ENCODE results near the gene SYT13.
"Not testable (repeated sequence)": the region's sequence is repeated elsewhere in the genome, so short reads cannot be mapped to it uniquely, and the experiment has no call there.

Gene SYT13

DNA sequence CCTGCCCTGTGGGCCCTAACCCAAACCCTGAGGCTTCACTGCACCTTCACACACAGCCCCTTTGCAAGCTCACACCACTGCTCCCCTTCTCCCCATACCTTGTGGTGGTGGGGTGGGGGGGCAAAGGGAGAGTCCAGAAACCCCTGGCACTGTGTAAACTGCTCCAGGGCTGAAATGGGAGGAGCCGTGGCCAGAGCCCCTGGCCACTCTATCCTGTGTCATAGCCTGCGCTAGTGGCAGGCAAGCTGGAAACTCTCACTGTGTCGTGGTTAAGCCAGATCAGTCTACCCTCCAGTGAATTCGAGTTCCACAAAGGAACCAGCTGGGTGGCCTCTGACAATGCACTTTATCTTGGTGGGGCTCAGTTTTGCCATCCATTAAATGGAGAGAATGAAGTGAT is 8.4 kb upstream of the SYT13 start:
- H3K18ac ChIP-seq (ENCODE audit: low read depth in 1 of 2, low read length in 2 of 2): no peak overlapping the region
- peaks cover 3 to 71% of the 10 kb centered on the region in 2 experiments for H3K27me3 ChIP-seq (ENCODE audit: control insufficient read depth in 1 of 2, insufficient read depth in 1 of 2, low read length in 2 of 2)
- no peak overlapping the region for H2BK120ac ChIP-seq (ENCODE audit: low read depth, low read length)
- no peak overlapping the region for H4K91ac ChIP-seq (ENCODE audit: low read length)
- H3K4ac ChIP-seq (ENCODE audit: low read depth in 1 of 2, low read length in 2 of 2): no peak overlapping the region
- no peak overlapping the region for H2BK5ac ChIP-seq (ENCODE audit: low read depth, low read length, poor library complexity, severe bottlenecking)
- WGBS: 73% methylated on average over 4 of the region's 4 CpGs
- H3K27ac ChIP-seq (ENCODE audit: low read length, poor library complexity, severe bottlenecking): no peak overlapping the region
- H2BK15ac ChIP-seq (ENCODE audit: low read depth, poor library complexity, severe bottlenecking): no peak overlapping the region
- H2AFZ ChIP-seq (ENCODE audit: low read depth, low read length): no peak overlapping the region
- no peaks in the 10 kb centered on the region for H3K4me1 ChIP-seq (ENCODE audit: control insufficient read depth, insufficient read depth, low read depth, low read length)
- no peak overlapping the region for H3K23ac ChIP-seq (ENCODE audit: low read length in 2 of 2)
- no peak overlapping the region for H3K14ac ChIP-seq (ENCODE audit: low read length in 2 of 2)
- H3K79me1 ChIP-seq (replicated peaks; ENCODE audit: low read length, poor library complexity, severe bottlenecking): no peaks in the 10 kb centered on the region
- no peak overlapping the region for H4K8ac ChIP-seq (ENCODE audit: low read length)
- H3K9ac ChIP-seq (ENCODE audit: low read length): no peak overlapping the region
- no peak overlapping the region for H3K4me3 ChIP-seq (ENCODE audit: insufficient read depth in 1 of 2, low read depth in 1 of 2, low read length in 2 of 2)
- no peaks in the 10 kb centered on the region for H3K9me3 ChIP-seq (ENCODE audit: control insufficient read depth, low read length)
- H3K36me3 ChIP-seq (ENCODE audit: control insufficient read depth in 1 of 2, insufficient read depth in 2 of 2, low read depth in 1 of 2, low read length in 2 of 2): no peaks in the 10 kb centered on the region
- DNase-seq: no peak
- H2BK12ac ChIP-seq (ENCODE audit: low read length in 2 of 2): no peak overlapping the region
- H2AK5ac ChIP-seq (ENCODE audit: low read length, severe bottlenecking): no peak overlapping the region
- no peak overlapping the region for H3K4me2 ChIP-seq (ENCODE audit: low read length, poor library complexity, severe bottlenecking)

GRCh38 chr11:45293566-45294192 is 7.5 kb upstream of the SYT13 start:
- 25% methylated on average over 8 of the region's 11 CpGs for WGBS
- not testable (repeated sequence) for H3K9me3 ChIP-seq (ENCODE audit: control insufficient read depth, low read length); H3K36me3 ChIP-seq (ENCODE audit: control insufficient read depth in 1 of 2, insufficient read depth in 2 of 2, low read depth in 1 of 2, low read length in 2 of 2); H3K23ac ChIP-seq (ENCODE audit: low read length in 2 of 2); H3K27ac ChIP-seq (ENCODE audit: low read length, poor library complexity, severe bottlenecking); H4K8ac ChIP-seq (ENCODE audit: low read length); H3K4me1 ChIP-seq (ENCODE audit: control insufficient read depth, insufficient read depth, low read depth, low read length); H3K79me1 ChIP-seq (replicated peaks; ENCODE audit: low read length, poor library complexity, severe bottlenecking); H2BK120ac ChIP-seq (ENCODE audit: low read depth, low read length); H3K4me2 ChIP-seq (ENCODE audit: low read length, poor library complexity, severe bottlenecking); H2AFZ ChIP-seq (ENCODE audit: low read depth, low read length); H2BK5ac ChIP-seq (ENCODE audit: low read depth, low read length, poor library complexity, severe bottlenecking); H3K9ac ChIP-seq (ENCODE audit: low read length); H2BK15ac ChIP-seq (ENCODE audit: low read depth, poor library complexity, severe bottlenecking); H2BK12ac ChIP-seq (ENCODE audit: low read length in 2 of 2); H4K91ac ChIP-seq (ENCODE audit: low read length); H3K14ac ChIP-seq (ENCODE audit: low read length in 2 of 2); H3K4me3 ChIP-seq (ENCODE audit: insufficient read depth in 1 of 2, low read depth in 1 of 2, low read length in 2 of 2); H3K18ac ChIP-seq (ENCODE audit: low read depth in 1 of 2, low read length in 2 of 2); H3K4ac ChIP-seq (ENCODE audit: low read depth in 1 of 2, low read length in 2 of 2); H2AK5ac ChIP-seq (ENCODE audit: low read length, severe bottlenecking)
- H3K27me3 ChIP-seq (ENCODE audit: control insufficient read depth in 1 of 2, insufficient read depth in 1 of 2, low read length in 2 of 2): peaks cover 3 to 67% of the 10 kb centered on the region in 2 experiments
- DNase-seq: peak; percentile 84

DNA sequence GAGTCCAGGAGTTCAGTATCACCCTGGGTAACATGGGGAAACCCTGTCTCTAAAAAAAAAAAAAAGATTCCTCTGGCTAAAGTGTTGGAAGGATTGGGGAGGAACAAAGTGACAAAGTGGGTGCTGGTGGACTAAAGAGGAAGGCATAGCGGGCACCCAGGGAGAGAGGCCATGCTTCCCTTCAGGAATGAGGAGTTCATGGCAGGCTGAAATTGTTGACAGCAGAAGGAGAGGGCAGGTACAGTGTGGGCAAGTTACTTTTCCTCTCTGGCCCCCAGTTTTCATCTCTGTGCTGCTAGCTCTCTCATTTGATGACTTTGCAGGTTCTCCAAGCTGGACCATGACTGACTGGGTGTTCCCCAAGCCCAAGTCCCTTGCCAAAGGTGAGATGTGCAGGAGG is 4.4 kb upstream of the SYT13 start:
- no peak overlapping the region for H3K4ac ChIP-seq (ENCODE audit: low read depth in 1 of 2, low read length in 2 of 2)

DNA sequence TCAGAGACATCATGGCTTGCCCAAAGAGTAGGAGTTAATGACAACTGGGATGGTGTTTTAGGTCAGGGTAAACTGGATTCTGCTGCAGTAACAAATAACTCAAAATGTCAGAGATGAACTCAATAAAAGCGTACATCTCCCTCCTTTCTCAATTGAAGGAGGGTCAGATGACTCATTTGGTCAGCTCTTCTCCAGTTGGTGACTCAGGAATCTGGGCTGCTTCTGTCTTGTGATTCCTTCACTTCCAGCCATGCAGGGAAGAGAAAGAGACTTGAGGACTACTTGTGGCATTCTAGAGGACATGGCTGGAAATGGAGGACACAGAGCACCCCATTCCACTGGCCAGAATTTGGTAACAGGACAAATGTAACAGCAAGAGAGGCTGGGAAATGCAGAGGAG is 3.2 kb upstream of the SYT13 start:
- H2BK12ac ChIP-seq (ENCODE audit: low read length in 2 of 2): no peak overlapping the region
- H3K4me2 ChIP-seq (ENCODE audit: low read length, poor library complexity, severe bottlenecking): no peak overlapping the region
- no peak overlapping the region for H4K91ac ChIP-seq (ENCODE audit: low read length)
- H2AK5ac ChIP-seq (ENCODE audit: low read length, severe bottlenecking): no peak overlapping the region
- no peak overlapping the region for H3K27ac ChIP-seq (ENCODE audit: low read length, poor library complexity, severe bottlenecking)
- WGBS: 0% methylated on average over 1 of the region's 1 CpG
- no peak overlapping the region for H4K8ac ChIP-seq (ENCODE audit: low read length)
- peak; percentile 73 for DNase-seq
- no peak overlapping the region for H3K14ac ChIP-seq (ENCODE audit: low read length in 2 of 2)
- H2BK5ac ChIP-seq (ENCODE audit: low read depth, low read length, poor library complexity, severe bottlenecking): no peak overlapping the region
- no peak overlapping the region for H3K18ac ChIP-seq (ENCODE audit: low read depth in 1 of 2, low read length in 2 of 2)
- H3K9me3 ChIP-seq (ENCODE audit: control insufficient read depth, low read length): peaks cover 14% of the 10 kb centered on the region
- no peak overlapping the region for H2AFZ ChIP-seq (ENCODE audit: low read depth, low read length)
- H3K23ac ChIP-seq (ENCODE audit: low read length in 2 of 2): no peak overlapping the region
- H3K36me3 ChIP-seq (ENCODE audit: control insufficient read depth in 1 of 2, insufficient read depth in 2 of 2, low read depth in 1 of 2, low read length in 2 of 2): no peaks in the 10 kb centered on the region
- H3K4ac ChIP-seq (ENCODE audit: low read depth in 1 of 2, low read length in 2 of 2): no peak overlapping the region
- no peak overlapping the region for H2BK15ac ChIP-seq (ENCODE audit: low read depth, poor library complexity, severe bottlenecking)
- peaks cover 30 to 75% of the 10 kb centered on the region in 2 experiments for H3K27me3 ChIP-seq (ENCODE audit: control insufficient read depth in 1 of 2, insufficient read depth in 1 of 2, low read length in 2 of 2)
- H3K4me1 ChIP-seq (ENCODE audit: control insufficient read depth, insufficient read depth, low read depth, low read length): peaks cover 7% of the 10 kb centered on the region
- H3K4me3 ChIP-seq (ENCODE audit: insufficient read depth in 1 of 2, low read depth in 1 of 2, low read length in 2 of 2): peak overlapping the region in 1 of 2 experiments; percentile 17
- peak overlapping the region; percentile 33 for H3K9ac ChIP-seq (ENCODE audit: low read length)
- no peak overlapping the region for H2BK120ac ChIP-seq (ENCODE audit: low read depth, low read length)
- H3K79me1 ChIP-seq (replicated peaks; ENCODE audit: low read length, poor library complexity, severe bottlenecking): no peaks in the 10 kb centered on the region

More for the DNA sequence above, 4.4 kb upstream of the SYT13 start:
- Histone ChIP-seq H3K27ac (ENCODE audit: low read length, poor library complexity, severe bottlenecking) (no peak overlapping the region), H2BK120ac (ENCODE audit: low read depth, low read length) (no peak overlapping the region), H3K4me1 (ENCODE audit: control insufficient read depth, insufficient read depth, low read depth, low read length) (peaks cover 7% of the 10 kb centered on the region), H3K23ac (ENCODE audit: low read length in 2 of 2) (no peak overlapping the region), H3K4me3 (ENCODE audit: insufficient read depth in 1 of 2, low read depth in 1 of 2, low read length in 2 of 2) (no peak overlapping the region), H3K18ac (ENCODE audit: low read depth in 1 of 2, low read length in 2 of 2) (no peak overlapping the region), H3K4me2 (ENCODE audit: low read length, poor library complexity, severe bottlenecking) (no peak overlapping the region), H2BK5ac (ENCODE audit: low read depth, low read length, poor library complexity, severe bottlenecking) (no peak overlapping the region), H4K91ac (ENCODE audit: low read length) (no peak overlapping the region), H2BK15ac (ENCODE audit: low read depth, poor library complexity, severe bottlenecking) (no peak overlapping the region), H2AFZ (ENCODE audit: low read depth, low read length) (no peak overlapping the region), H3K36me3 (ENCODE audit: control insufficient read depth in 1 of 2, insufficient read depth in 2 of 2, low read depth in 1 of 2, low read length in 2 of 2) (no peaks in the 10 kb centered on the region), H2AK5ac (ENCODE audit: low read length, severe bottlenecking) (no peak overlapping the region), H3K9ac (ENCODE audit: low read length) (no peak overlapping the region), H3K79me1 (replicated peaks; ENCODE audit: low read length, poor library complexity, severe bottlenecking) (no peaks in the 10 kb centered on the region), H4K8ac (ENCODE audit: low read length) (no peak overlapping the region), H3K14ac (ENCODE audit: low read length in 2 of 2) (no peak overlapping the region), H3K9me3 (ENCODE audit: control insufficient read depth, low read length) (peaks cover 14% of the 10 kb centered on the region), H2BK12ac (ENCODE audit: low read length in 2 of 2) (no peak overlapping the region), H3K27me3 (ENCODE audit: control insufficient read depth in 1 of 2, insufficient read depth in 1 of 2, low read length in 2 of 2) (peaks cover 17 to 74% of the 10 kb centered on the region in 2 experiments)
- 88% methylated on average over 1 of the region's 1 CpG for WGBS
- no peak for DNase-seq

Measured in mesenchymal stem cell (in vitro differentiated cells and primary cell).